Natural killer cell treated with Interleukin-12 subunit alpha and Interleukin-12 subunit beta and Interleukin-15 and Interleukin-18, amount 100 ng/mL, for 72 hours (primary cell): Measurements from ENCODE around the gene SCN11A. TPM values are rescaled to one million over a fixed set of nuclear protein-coding genes. Genes with fewer than 3 reads are reported as not detected.

ENCODE experiments used
- ATAC-seq, 2 donors: fragments of 150-1000 bp; cut with Tn5 transposase in 1 of 2; sonication (Bioruptor Pico), chemical (Tn5 transposase) in 1 of 2; 2 replicates each; pipeline ENCODE4 v1.10.0; 2021
- DNase-seq: peaks from one replicate; pipeline ENCODE4 v3.0.0; 2022; ENCODE audit warnings: low spot score
- H3K27ac Mint-ChIP-seq, 2 donors: 1 replicate in 1 of 2; 2 replicates in 1 of 2; pipeline ENCODE4 v1.8.0; 2022; ENCODE audit warnings: mixed read lengths in 2 of 2, mild to moderate bottlenecking in 1 of 2, moderate library complexity in 1 of 2
- H3K27me3 Mint-ChIP-seq, 2 donors: 1 replicate in 1 of 2; 2 replicates in 1 of 2; pipeline ENCODE4 v1.8.0; 2022; ENCODE audit warnings: mixed read lengths in 2 of 2
- H3K36me3 Mint-ChIP-seq: one replicate; pipeline ENCODE4 v1.8.0; 2022; ENCODE audit warnings: mixed read lengths
- H3K4me1 Mint-ChIP-seq, 2 donors: 1 replicate in 1 of 2; 2 replicates in 1 of 2; pipeline ENCODE4 v1.8.0; 2022; ENCODE audit warnings: low read depth in 2 of 2, mixed read lengths in 2 of 2, mild to moderate bottlenecking in 1 of 2
- H3K4me3 Mint-ChIP-seq: one replicate; pipeline ENCODE4 v1.8.0; 2022; ENCODE audit warnings: mixed read lengths
- H3K9me3 Mint-ChIP-seq: 2 replicates; pipeline ENCODE4 v1.8.0; 2022; ENCODE audit warnings: mixed read lengths
- total RNA-seq, 2 donors: library from RNA; stranded (reverse); gene quantifications; one replicate each; pipeline ENCODE4 v1.2.3, GENCODE V29; 2022

The SCN11A gene
- total RNA-seq, 2 donors from 2014 or later = 0.05 to 0.14 TPM

DNA sequence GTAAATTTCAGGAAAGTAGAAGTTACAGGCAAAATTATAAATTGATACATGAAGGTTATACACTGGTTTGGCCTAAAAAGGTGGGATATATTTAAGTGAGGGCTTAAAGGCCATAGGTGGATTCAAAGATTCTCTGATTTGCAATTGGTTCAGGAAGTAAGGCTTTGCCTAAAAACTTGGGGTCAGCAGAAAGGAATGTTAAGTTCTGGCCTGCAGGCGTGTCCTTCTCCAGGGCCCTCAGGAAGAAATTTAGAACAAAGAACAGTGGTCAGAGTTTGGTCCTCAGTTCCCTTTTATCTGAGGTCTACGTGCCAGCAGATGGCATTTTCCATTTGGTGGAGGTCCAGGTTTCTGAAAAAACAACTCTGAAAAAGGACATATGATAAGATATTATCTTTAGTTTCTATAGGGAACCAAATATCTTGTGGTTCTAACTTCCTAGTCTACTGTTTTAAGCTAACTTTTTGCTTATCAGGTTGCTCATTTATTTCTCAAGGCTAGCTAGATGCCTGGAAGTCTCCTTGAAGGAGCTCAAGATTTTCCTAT is 40.5 kb downstream of the SCN11A start:
- Mint-ChIP-seq H3K4me3 (no peak overlapping the region), H3K9me3 (no peaks in the 10 kb centered on the region), H3K27me3 (peaks cover 23% of the 10 kb centered on the region in 2 donors), H3K4me1 (no peaks in the 10 kb centered on the region), H3K27ac (no peak overlapping the region), H3K36me3 (no peaks in the 10 kb centered on the region)
- ATAC-seq (no peak), DNase-seq (no peak)

- Mint-ChIP-seq H3K27ac (no peak overlapping the region), H3K4me3 (no peak overlapping the region), H3K36me3 (no peaks in the 10 kb centered on the region), H3K9me3 (no peaks in the 10 kb centered on the region), H3K4me1 (no peaks in the 10 kb centered on the region), H3K27me3 (peaks cover 16 to 35% of the 10 kb centered on the region in 2 donors)
- DNase-seq = no peak
- no peak for ATAC-seq
Measured at GRCh38 chr3:39005295-39005694, 46.4 kb downstream of the SCN11A start.

Other genes starting within 250 kb of the SCN11A start
- gene SCN10A, start 235.7 kb downstream of the SCN11A start, total RNA-seq = not detected
- gene WDR48, start 72 bp upstream of the SCN11A start, total RNA-seq = 10 to 100 TPM; 26.9 to 31.8 TPM
- 10 to 100 TPM; 12.9 to 16.6 TPM for gene GORASP1, start 55.7 kb upstream of the SCN11A start, total RNA-seq
- gene TTC21A, start 55.7 kb upstream of the SCN11A start, total RNA-seq = 1 to 10 TPM in 1 of 2 donors, under 1 TPM in 1; 0.12 to 1.8 TPM
- 10 to 100 TPM; 10.8 to 18.4 TPM for gene CSRNP1, start 101.6 kb upstream of the SCN11A start, total RNA-seq
- under 1 TPM; 0.22 to 0.43 TPM for gene XIRP1, start 140.7 kb upstream of the SCN11A start, total RNA-seq
- gene CX3CR1, start 228.1 kb upstream of the SCN11A start, total RNA-seq = 10 to 100 TPM in 1 of 2 donors, 1 to 10 TPM in 1; 5.8 to 18.4 TPM